SK-N-SH (cell line): ENCODE measurements around the gene GRIN2A. TPM values are rescaled to one million over a fixed set of nuclear protein-coding genes. Genes with fewer than 3 reads are reported as not detected.

Source experiments
- CTCF ChIA-PET: fragments of 300-600, 350-600 bp; formaldehyde crosslinking; extraction: SDS; loops from one replicate; lab custom pipeline; 2021; lab: Yijun Ruan, JAX
- POLR2A ChIA-PET: fragments of 350-600 bp; sonication (Branson Sonifier 250); formaldehyde crosslinking; extraction: SDS; loops from one replicate; lab custom pipeline; 2020; ENCODE audit warnings: antibody characterized with exemption, inconsistent platforms; lab: Yijun Ruan, JAX
- DNase-seq: peaks from one replicate; pipeline ENCODE4 v3.0.0; 2012
- H2AFZ ChIP-seq: fragments of 200-600 bp; sonication (generic); 2 replicates; pipeline ENCODE4 v1.8.1; 2016; ENCODE audit warnings: antibody characterized with exemption, mild to moderate bottlenecking, low read depth
- H3F3A ChIP-seq: fragments of 200-600 bp; sonication (generic); replicated peaks from 2 replicates; pipeline ENCODE3; 2016; ENCODE audit warnings: antibody characterized with exemption, mild to moderate bottlenecking; ENCODE audit not compliant: insufficient read depth
- H3K27ac ChIP-seq, 2 experiments: fragments of 200-500 bp in 1 of 2; fragments of 200-600 bp in 1 of 2; sonication (Bioruptor generic) in 1 of 2; sonication (generic), shearing (Covaris generic) in 1 of 2; 2 replicates each; pipeline versions ENCODE4 v1.5.1 to v1.6.1; 2014 to 2016; ENCODE audit warnings: low read depth in 2 of 2, inconsistent platforms in 1 of 2, low read length in 1 of 2, mild to moderate bottlenecking in 1 of 2, mixed read lengths in 1 of 2
- H3K27me3 ChIP-seq: fragments of 200-600 bp; sonication (generic), shearing (Covaris generic); 2 replicates; pipeline ENCODE4 v1.6.1; 2016; ENCODE audit warnings: mixed run types; ENCODE audit not compliant: insufficient read depth
- H3K36me3 ChIP-seq, 2 experiments: fragments of 200-500 bp in 1 of 2; fragments of 200-600 bp in 1 of 2; sonication (Bioruptor generic) in 1 of 2; sonication (generic) in 1 of 2; replicated peaks in 1 of 2; 2 replicates each; pipeline versions ENCODE3 to v1.5.1; 2014 to 2016; ENCODE audit warnings: low read length in 1 of 2, mild to moderate bottlenecking in 1 of 2; ENCODE audit not compliant: insufficient read depth in 2 of 2, control insufficient read depth in 1 of 2
- H3K4me1 ChIP-seq, 2 experiments: fragments of 200-500 bp in 1 of 2; fragments of 200-600 bp in 1 of 2; sonication (Bioruptor generic) in 1 of 2; sonication (generic), shearing (Covaris generic) in 1 of 2; 2 replicates each; pipeline versions ENCODE4 v1.5.1 to v1.6.1; 2014 to 2016; ENCODE audit warnings: low read depth in 1 of 2, low read length in 1 of 2, mixed run types in 1 of 2; ENCODE audit not compliant: insufficient read depth in 2 of 2, control insufficient read depth in 1 of 2
- H3K4me2 ChIP-seq: fragments of 200-600 bp; sonication (generic), shearing (Covaris generic); 2 replicates; pipeline ENCODE4 v1.6.1; 2017; ENCODE audit warnings: mixed run types
- H3K4me3 ChIP-seq, 2 experiments: fragments of 200-500 bp in 1 of 2; fragments of 200-600 bp in 1 of 2; sonication (Bioruptor generic) in 1 of 2; sonication (generic), shearing (Covaris generic) in 1 of 2; 2 replicates each; pipeline versions ENCODE4 v1.5.1 to v1.8.1; 2014 to 2016; ENCODE audit warnings: low read depth in 2 of 2, inconsistent platforms in 1 of 2, low read length in 1 of 2, mild to moderate bottlenecking in 1 of 2, mixed read lengths in 1 of 2, moderate library complexity in 1 of 2
- H3K79me2 ChIP-seq: fragments of 200-600 bp; sonication (generic); 2 replicates; pipeline ENCODE4 v1.8.1; 2017; ENCODE audit warnings: mild to moderate bottlenecking; ENCODE audit not compliant: insufficient read depth
- H3K9ac ChIP-seq: fragments of 200-600 bp; sonication (generic); 2 replicates; pipeline ENCODE4 v1.6.1; 2017; ENCODE audit warnings: mixed run types
- H3K9me2 ChIP-seq: fragments of 200-600 bp; sonication (generic); 2 replicates; pipeline ENCODE4 v1.6.1; 2017; ENCODE audit warnings: mixed run types
- H3K9me3 ChIP-seq: fragments of 200-600 bp; sonication (generic); 2 replicates; pipeline ENCODE4 v1.6.1; 2017; ENCODE audit warnings: mixed run types, mild to moderate bottlenecking, moderate library complexity
- H4K20me1 ChIP-seq: fragments of 200-600 bp; sonication (generic); 2 replicates; pipeline ENCODE4 v1.6.1; 2017; ENCODE audit warnings: mild to moderate bottlenecking, mixed run types; ENCODE audit not compliant: insufficient read depth
- FOSL2 ChIP-seq: IDR thresholded peaks from 2 replicates; pipeline ENCODE4 v1.4.0; 2012; ENCODE audit warnings: low read depth, mild to moderate bottlenecking, moderate library complexity, borderline replicate concordance
- FOXM1 ChIP-seq: IDR thresholded peaks from 2 replicates; pipeline ENCODE4 v1.4.0; 2012; ENCODE audit warnings: low read depth, mild to moderate bottlenecking
- GABPA ChIP-seq: IDR thresholded peaks from 2 replicates; pipeline ENCODE4 v1.4.0; 2012; ENCODE audit warnings: low read depth, mild to moderate bottlenecking
- GATA2 ChIP-seq: sonication (generic); formaldehyde crosslinking; IDR thresholded peaks from 2 replicates; pipeline ENCODE4 v1.5.0; 2020; ENCODE audit warnings: mild to moderate bottlenecking, missing genetic modification reagents
- MEF2A ChIP-seq: IDR thresholded peaks from 2 replicates; pipeline ENCODE4 v1.4.0; 2012; ENCODE audit warnings: low read depth, borderline replicate concordance
- NFIC ChIP-seq: IDR thresholded peaks from 2 replicates; pipeline ENCODE4 v1.4.0; 2012; ENCODE audit warnings: borderline replicate concordance
- POLR2AphosphoS5 ChIP-seq: IDR thresholded peaks from 2 replicates; pipeline ENCODE4 v1.6.1; 2012; ENCODE audit warnings: low read depth, low read length
- RFX5 ChIP-seq: IDR thresholded peaks from 2 replicates; pipeline ENCODE4 v1.6.1; 2012; ENCODE audit warnings: mild to moderate bottlenecking, improper control_type of control experiment, low read length
- RXRA ChIP-seq: IDR thresholded peaks from 2 replicates; pipeline ENCODE4 v1.4.0; 2012; ENCODE audit warnings: low read depth, mild to moderate bottlenecking, borderline replicate concordance
- TCF12 ChIP-seq: IDR thresholded peaks from 2 replicates; pipeline ENCODE4 v1.4.0; 2012
- TEAD4 ChIP-seq: IDR thresholded peaks from 2 replicates; pipeline ENCODE4 v1.4.0; 2012; ENCODE audit warnings: mild to moderate bottlenecking, borderline replicate concordance; ENCODE audit not compliant: insufficient read depth
- WGBS: methylation state at CpG from one replicate; pipeline ENCODE4 v1.1.6; 2017; ENCODE audit warnings: low lambda C conversion rate; 5-methylcytosine and 5-hydroxymethylcytosine counted together
- polyA plus RNA-seq, 3 experiments: library from polyadenylated mRNA; depleted of rRNA; stranded (reverse); fragments of >200 nt; gene quantifications; 2 replicates each; pipeline ENCODE4 v1.2.3, GENCODE V29; 2012
- TF ChIP-seq, protein P1 (sequence below): fragments of 150-350 bp; IDR thresholded peaks from 2 replicates; pipeline ENCODE4 v1.6.1; 2016; ENCODE audit warnings: mild to moderate bottlenecking, low read depth, low read length
- TF ChIP-seq, protein P2 (sequence below): IDR thresholded peaks from 2 replicates; pipeline ENCODE4 v1.4.0; 2012; ENCODE audit warnings: low read depth, borderline replicate concordance
- TF ChIP-seq, protein P3 (sequence below): fragments of 200-600 bp; sonication (generic); IDR thresholded peaks from 2 replicates; pipeline ENCODE4 v1.6.1; 2017; ENCODE audit warnings: antibody characterized with exemption, mild to moderate bottlenecking, moderate library complexity
- TF ChIP-seq, protein P4 (sequence below): IDR thresholded peaks from 2 replicates; pipeline ENCODE4 v1.4.0; 2012; ENCODE audit warnings: low read depth

Gene GRIN2A
- polyA plus RNA-seq, 1 of the 3 experiments (the other 2 are of a cell fraction), result not detected

DNA sequence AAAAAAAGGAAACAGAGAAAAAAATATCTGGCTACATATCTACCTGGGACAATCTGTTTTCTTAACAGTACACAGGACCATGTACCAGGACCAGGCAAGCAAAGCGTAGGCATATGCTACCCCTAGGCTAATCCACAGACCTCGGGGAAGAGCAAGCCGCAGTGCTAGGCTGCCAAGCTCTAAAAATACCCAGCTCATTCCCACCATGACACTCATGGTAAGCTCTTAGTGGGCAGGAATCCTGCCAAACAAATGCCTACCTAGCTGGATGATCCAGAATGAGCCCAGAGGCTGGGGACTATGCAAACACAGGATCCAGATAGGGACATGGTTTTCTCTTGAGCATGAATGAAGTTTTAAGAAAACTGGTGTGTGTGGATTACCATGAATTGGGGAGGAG, 95.6 kb downstream of the GRIN2A start:
- Histone ChIP-seq H3K27ac (no peak overlapping the region), H3K9ac (no peak overlapping the region), H4K20me1 (no peaks in the 10 kb centered on the region), H3K27me3 (no peaks in the 10 kb centered on the region), H3K79me2 (no peaks in the 10 kb centered on the region), H2AFZ (no peak overlapping the region), H3K9me3 (peaks cover 4% of the 10 kb centered on the region; the same call in 1 of the 2 replicates), H3K9me2 (no peaks in the 10 kb centered on the region), H3K4me3 (no peak overlapping the region), H3F3A (no peaks in the 10 kb centered on the region), H3K36me3 (no peaks in the 10 kb centered on the region), H3K4me1 (peaks cover 0 to 15% of the 10 kb centered on the region in 2 experiments; a peak in 2 of 4 replicates), H3K4me2 (no peak overlapping the region)
- WGBS, result 11% methylated on average over 2 of the region's 3 CpGs
- TF ChIP-seq MEF2A (no peak), RFX5 (no peak), FOXM1 (no peak)
- TF ChIP-seq, protein P1, sequence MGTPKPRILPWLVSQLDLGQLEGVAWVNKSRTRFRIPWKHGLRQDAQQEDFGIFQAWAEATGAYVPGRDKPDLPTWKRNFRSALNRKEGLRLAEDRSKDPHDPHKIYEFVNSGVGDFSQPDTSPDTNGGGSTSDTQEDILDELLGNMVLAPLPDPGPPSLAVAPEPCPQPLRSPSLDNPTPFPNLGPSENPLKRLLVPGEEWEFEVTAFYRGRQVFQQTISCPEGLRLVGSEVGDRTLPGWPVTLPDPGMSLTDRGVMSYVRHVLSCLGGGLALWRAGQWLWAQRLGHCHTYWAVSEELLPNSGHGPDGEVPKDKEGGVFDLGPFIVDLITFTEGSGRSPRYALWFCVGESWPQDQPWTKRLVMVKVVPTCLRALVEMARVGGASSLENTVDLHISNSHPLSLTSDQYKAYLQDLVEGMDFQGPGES, result no peak
- ChIA-PET POLR2A (no interaction called here), CTCF (interaction anchor here (3.1 kb wide), 1 partner anchor 94 kb away, joined by 9 read pairs; no protein-coding TSS in a partner anchor)
- DNase-seq, result no peak

DNA sequence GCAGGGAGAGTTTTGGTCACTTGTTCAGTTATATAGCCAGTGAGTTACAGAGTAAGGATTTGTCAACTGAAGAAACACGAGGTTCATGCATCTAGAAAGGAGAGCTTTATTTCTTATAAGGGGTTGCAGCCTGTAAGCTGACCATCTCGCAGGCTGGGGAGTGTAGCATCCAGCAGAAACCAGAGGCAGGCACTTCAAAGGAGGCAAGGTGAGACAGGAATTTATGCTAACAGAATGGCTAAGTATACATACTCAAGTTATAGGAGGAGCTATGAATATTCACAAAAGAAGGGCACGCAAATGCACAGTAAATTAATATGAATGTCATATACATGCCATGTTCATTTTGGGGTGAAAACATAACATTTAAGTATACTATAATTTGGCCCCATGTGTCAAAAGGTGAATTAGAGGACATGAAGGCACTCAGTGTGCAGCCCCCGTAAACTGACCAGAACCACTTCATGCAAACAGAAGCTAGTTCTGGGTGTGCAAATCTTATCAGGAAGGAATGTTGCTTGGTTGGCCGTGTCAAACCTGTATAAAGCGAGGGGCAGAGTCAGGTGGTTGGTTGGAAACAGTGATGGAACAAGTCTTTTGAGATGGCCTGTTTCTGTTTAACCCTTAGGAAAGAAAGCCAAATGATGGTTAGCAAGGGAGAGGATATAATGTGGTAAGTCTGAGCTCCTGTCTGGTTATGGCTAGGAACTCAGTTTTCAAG, 97.0 kb downstream of the GRIN2A start:
- no peaks in the 10 kb centered on the region for H3K27me3 ChIP-seq
- no peak overlapping the region for H3K27ac ChIP-seq
- no peak overlapping the region for H3K4me2 ChIP-seq
- ChIA-PET POLR2A (no interaction called here), CTCF (interaction anchor here (1.0 to 3.1 kb wide), 3 partner anchors 35 to 95 kb away, joined by 3 to 9 read pairs (median 6); no protein-coding TSS in a partner anchor)
- H3K79me2 ChIP-seq, result no peaks in the 10 kb centered on the region
- H3F3A ChIP-seq, result no peaks in the 10 kb centered on the region
- H3K36me3 ChIP-seq, result no peaks in the 10 kb centered on the region
- H2AFZ ChIP-seq, result no peak overlapping the region
- TF ChIP-seq POLR2AphosphoS5 (no peak), MEF2A (no peak), NFIC (no peak), GATA2 (CRISPR knock-in tag) (no peak), TEAD4 (no peak), FOSL2 (no peak), TCF12 (no peak), GABPA (no peak), RXRA (no peak)
- TF ChIP-seq, protein P2, sequence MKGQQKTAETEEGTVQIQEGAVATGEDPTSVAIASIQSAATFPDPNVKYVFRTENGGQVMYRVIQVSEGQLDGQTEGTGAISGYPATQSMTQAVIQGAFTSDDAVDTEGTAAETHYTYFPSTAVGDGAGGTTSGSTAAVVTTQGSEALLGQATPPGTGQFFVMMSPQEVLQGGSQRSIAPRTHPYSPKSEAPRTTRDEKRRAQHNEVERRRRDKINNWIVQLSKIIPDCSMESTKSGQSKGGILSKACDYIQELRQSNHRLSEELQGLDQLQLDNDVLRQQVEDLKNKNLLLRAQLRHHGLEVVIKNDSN, result no peak
- TF ChIP-seq, protein P3, sequence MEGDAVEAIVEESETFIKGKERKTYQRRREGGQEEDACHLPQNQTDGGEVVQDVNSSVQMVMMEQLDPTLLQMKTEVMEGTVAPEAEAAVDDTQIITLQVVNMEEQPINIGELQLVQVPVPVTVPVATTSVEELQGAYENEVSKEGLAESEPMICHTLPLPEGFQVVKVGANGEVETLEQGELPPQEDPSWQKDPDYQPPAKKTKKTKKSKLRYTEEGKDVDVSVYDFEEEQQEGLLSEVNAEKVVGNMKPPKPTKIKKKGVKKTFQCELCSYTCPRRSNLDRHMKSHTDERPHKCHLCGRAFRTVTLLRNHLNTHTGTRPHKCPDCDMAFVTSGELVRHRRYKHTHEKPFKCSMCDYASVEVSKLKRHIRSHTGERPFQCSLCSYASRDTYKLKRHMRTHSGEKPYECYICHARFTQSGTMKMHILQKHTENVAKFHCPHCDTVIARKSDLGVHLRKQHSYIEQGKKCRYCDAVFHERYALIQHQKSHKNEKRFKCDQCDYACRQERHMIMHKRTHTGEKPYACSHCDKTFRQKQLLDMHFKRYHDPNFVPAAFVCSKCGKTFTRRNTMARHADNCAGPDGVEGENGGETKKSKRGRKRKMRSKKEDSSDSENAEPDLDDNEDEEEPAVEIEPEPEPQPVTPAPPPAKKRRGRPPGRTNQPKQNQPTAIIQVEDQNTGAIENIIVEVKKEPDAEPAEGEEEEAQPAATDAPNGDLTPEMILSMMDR, result no peak
- TF ChIP-seq, protein P4, sequence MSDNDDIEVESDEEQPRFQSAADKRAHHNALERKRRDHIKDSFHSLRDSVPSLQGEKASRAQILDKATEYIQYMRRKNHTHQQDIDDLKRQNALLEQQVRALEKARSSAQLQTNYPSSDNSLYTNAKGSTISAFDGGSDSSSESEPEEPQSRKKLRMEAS, result no peak
- H3K4me3 ChIP-seq, result no peak overlapping the region
- peaks cover 3% of the 10 kb centered on the region; the same call in 1 of the 2 replicates for H3K9me3 ChIP-seq
- DNase-seq, result no peak
- no peaks in the 10 kb centered on the region for H4K20me1 ChIP-seq
- 35% methylated on average over 6 of the region's 6 CpGs for WGBS
- H3K9ac ChIP-seq, result no peak overlapping the region
- peaks cover 0 to 24% of the 10 kb centered on the region in 2 experiments; a peak in 2 of 4 replicates for H3K4me1 ChIP-seq
- no peaks in the 10 kb centered on the region for H3K9me2 ChIP-seq
